ENCODE results near the gene ALOX5. TPM values are rescaled to one million over a fixed set of nuclear protein-coding genes. Genes with fewer than 3 reads are reported as not detected.

ALOX5 gene
- total and polyA plus RNA-seq, 7 donors: 1.6 to 3.1 (median 2.0) TPM

GRCh38 chr10:45429790-45430189 is 55.8 kb downstream of the ALOX5 start:
- H3K4me1 ChIP-seq: no peaks in the 10 kb centered on the region
- H3K36me3 ChIP-seq (ENCODE audit: insufficient read depth in 1 of 2, low read depth in 1 of 2): no peaks in the 10 kb centered on the region
- H3K4me3 ChIP-seq: no peak overlapping the region
- intact Hi-C loops (cut with DNase I): loop anchor here in 1 of 2 donors (10.0 kb wide), 1 partner anchor 185 kb away; no protein-coding TSS in a partner anchor
- TF ChIP-seq CTCF (IDR thresholded peaks at IDR 0.05): no peak
- ATAC-seq (no peak), DNase-seq (no peak)
- no peaks in the 10 kb centered on the region for H3K9me3 ChIP-seq
- WGBS, 3 donors: 56 to 73% (median 63%) methylated on average over 2 of the region's 2 CpGs
- H3K27ac ChIP-seq: no peak overlapping the region
- H3K27me3 ChIP-seq (ENCODE audit: insufficient read depth in 3 of 3, low read length in 2 of 3): peaks cover 0 to 5% (median 0%) of the 10 kb centered on the region in 3 donors

GRCh38 chr10:45432113-45432512 is 58.1 kb downstream of the ALOX5 start:
- Histone ChIP-seq H3K9me3 (peaks cover 4% of the 10 kb centered on the region), H3K4me3 (no peak overlapping the region), H3K27me3 (ENCODE audit: insufficient read depth in 3 of 3, low read length in 2 of 3) (peaks cover 0 to 5% (median 0%) of the 10 kb centered on the region in 3 donors), H3K27ac (no peak overlapping the region), H3K36me3 (ENCODE audit: insufficient read depth in 1 of 2, low read depth in 1 of 2) (no peaks in the 10 kb centered on the region), H3K4me1 (no peaks in the 10 kb centered on the region)
- intact Hi-C loops (cut with DNase I): loop anchor here in 1 of 2 donors (10.0 kb wide), 1 partner anchor 187 kb away; no protein-coding TSS in a partner anchor
- TF ChIP-seq CTCF (IDR thresholded peaks at IDR 0.05): no peak
- ATAC-seq (no peak), DNase-seq (no peak)
- 83 to 90% (median 89%) methylated on average over 2 of the region's 2 CpGs for WGBS, 3 donors

- WGBS, 3 donors: 79 to 91% (median 81%) methylated on average over 14 to 15 of the region's 15 CpGs
- no peak overlapping the region for H3K27ac ChIP-seq
- no peak overlapping the region for H3K4me3 ChIP-seq
- no peaks in the 10 kb centered on the region for H3K36me3 ChIP-seq (ENCODE audit: insufficient read depth in 1 of 2, low read depth in 1 of 2)
- ATAC-seq: no peak
- H3K27me3 ChIP-seq (ENCODE audit: insufficient read depth in 3 of 3, low read length in 2 of 3): peaks cover 0 to 5% (median 0%) of the 10 kb centered on the region in 3 donors
- intact Hi-C loops (cut with DNase I): loop anchor here in 1 of 2 donors (10.0 kb wide), 1 partner anchor 188 kb away; no protein-coding TSS in a partner anchor
- TF ChIP-seq CTCF (IDR thresholded peaks at IDR 0.05): no peak
- peaks cover 4% of the 10 kb centered on the region for H3K9me3 ChIP-seq
- H3K4me1 ChIP-seq: no peaks in the 10 kb centered on the region
- DNase-seq: no peak
Measured at GRCh38 chr10:45432700-45433472, 58.9 kb downstream of the ALOX5 start.

GRCh38 chr10:45433716-45434469 is 59.9 kb downstream of the ALOX5 start:
- Histone ChIP-seq H3K9me3 (peaks cover 4% of the 10 kb centered on the region), H3K4me3 (no peak overlapping the region), H3K27ac (no peak overlapping the region), H3K27me3 (ENCODE audit: insufficient read depth in 3 of 3, low read length in 2 of 3) (no peaks in the 10 kb centered on the region), H3K36me3 (ENCODE audit: insufficient read depth in 1 of 2, low read depth in 1 of 2) (no peaks in the 10 kb centered on the region), H3K4me1 (no peaks in the 10 kb centered on the region)
- 79 to 83% (median 83%) methylated on average over 8 of the region's 8 CpGs for WGBS, 3 donors
- intact Hi-C loops (cut with DNase I): loop anchor here in 1 of 2 donors (10.0 kb wide), 1 partner anchor 189 kb away; no protein-coding TSS in a partner anchor
- DNase-seq (no peak), ATAC-seq (no peak)
- TF ChIP-seq CTCF (IDR thresholded peaks at IDR 0.05): no peak

Measured in psoas muscle (tissue), 8 donors.